Pancreas (tissue), 10 donors: ENCODE results near the gene FMNL1. TPM values are rescaled to one million over a fixed set of nuclear protein-coding genes. Genes with fewer than 3 reads are reported as not detected.

Experiments
- ATAC-seq, 4 donors: fragments of 200-7000 bp; cut with Tn5 transposase; one replicate each; pipeline versions ENCODE4 v1.8.0 to v1.9.1; 2020; ENCODE audit warnings: mild to moderate bottlenecking in 4 of 4, moderate library complexity in 4 of 4
- DNase-seq, 6 donors: peaks; one replicate each; pipeline ENCODE4 v3.0.0-alpha.2; 2020
- FAIRE-seq: peaks from 2 replicates; lab custom pipeline; 2012; peaks lifted over from hg19 to GRCh38; lab: Jason Lieb, UNC
- H3K27ac ChIP-seq, 4 donors: fragments of 200-600 bp; sonication (generic); 1 replicate in 3 of 4; 2 replicates in 1 of 4; pipeline versions ENCODE4 v1.5.0 to v1.8.0; 2020
- H3K27me3 ChIP-seq, 4 donors: fragments of 200-600 bp; one replicate each; pipeline ENCODE4 v1.8.0; 2021
- H3K36me3 ChIP-seq, 3 donors: fragments of 200-600 bp; sonication (generic) in 1 of 3; one replicate each; pipeline versions ENCODE4 v1.5.0 to v1.8.0; 2020 to 2021
- H3K4me1 ChIP-seq, 3 donors: fragments of 200-600 bp; one replicate each; pipeline ENCODE4 v1.8.0; 2021
- H3K4me3 ChIP-seq, 4 donors: fragments of 200-600 bp; sonication (generic) in 2 of 4; one replicate each; pipeline versions ENCODE4 v1.5.0 to v1.8.0; 2020 to 2021
- H3K9me3 ChIP-seq, 4 donors: fragments of 200-600 bp; one replicate each; pipeline ENCODE4 v1.8.0; 2021
- CTCF ChIP-seq, 4 donors: fragments of 200-600 bp; sonication (generic) in 3 of 4; IDR thresholded peaks; one replicate each; pipeline versions ENCODE4 v1.5.0 to v1.8.0; 2021; ENCODE audit warnings: antibody characterized with exemption in 4 of 4
- WGBS, 2 donors: extraction: QIAGEN DNeasy Blood & Tissue Kit; methylation state at CpG; one replicate each; pipeline ENCODE4 v1.1.7; 2013; 5-methylcytosine and 5-hydroxymethylcytosine counted together
- intact Hi-C, 3 donors: fragments of 100-400 bp; cut with DNase I; formaldehyde crosslinking; loops; one replicate each; pipeline versions ENCODE4 v1.11.1 to v1.14.2; 2022
- polyA plus RNA-seq, 2 donors: library from polyadenylated mRNA; stranded (reverse); fragments of 200-250 nt; gene quantifications; one replicate each; pipeline ENCODE4 v1.2.3, GENCODE V29; 2013
- total RNA-seq, 6 donors: library from RNA; stranded (reverse); fragmentation: NEBNext Ultra II Directional in 4 of 6; extraction: Animal tissue kit (Norgen Biotek cat#: 25700) in 4 of 6; gene quantifications; one replicate each; pipeline versions ENCODE4 v1.2.1 to v1.2.4, GENCODE V29; 2021 to 2023
- donor health status: healthy with polysubstance abuse.
- donor health status: DM: no; HTN: no; CAD: no; lungs with moderate emphysema.
- donor health status: DM: no; HTN: no; CAD: no.
- donor health status: control.
- donor health status: control.
- donor health status: Bipolar disorder and iron deficiency.
- donor health status: DM: yes; HTN: yes; CAD: no.
- donor health status: DM: no; HTN: no; CAD: no.
- donor health status: DM: no; HTN: no; CAD: no.
- donor health status: DM: yes; HTN: yes; CAD: no.

The FMNL1 gene
- total RNA-seq (10 to 100 TPM in 2 of 6 donors, 1 to 10 TPM in 4; 1.9 to 22.1 (median 4.6) TPM), polyA plus RNA-seq (1 to 10 TPM; 5.2 to 7.0 TPM)

- TF ChIP-seq CTCF (IDR thresholded peaks at IDR 0.05) = no peak
- no peaks in the 10 kb centered on the region for H3K9me3 ChIP-seq
- peak in 1 of 6 donors; percentile 72 for DNase-seq
- H3K27me3 ChIP-seq = no peaks in the 10 kb centered on the region
- intact Hi-C loops = loop anchor here in 2 of 3 donors (5.0 to 10.0 kb wide), 2 partner anchors 166 to 603 kb away; no protein-coding TSS in a partner anchor
- ATAC-seq = peak in 3 of 4 donors; percentile 15 to 58 (median 32)
- WGBS, 2 donors = 4 to 6% methylated on average over 40 to 98 of the region's 98 CpGs
- H3K27ac ChIP-seq = peak within 1 kb of the TSS in 1 of 4 donors; percentile 23
- H3K4me3 ChIP-seq = peak within 1 kb of the TSS; percentile 45 to 61 (median 58)
- H3K4me1 ChIP-seq = peaks cover 0 to 5% (median 0%) of the 10 kb centered on the region in 3 donors
- no peak for FAIRE-seq
- no peaks in the 10 kb centered on the region for H3K36me3 ChIP-seq
These were observed at the start of gene FMNL1 for GRCh38 chr17:45221081-45222013. Gene FMNL1 (plus strand): TSS chr17:45221885. CDS start chr17:45222125, 240 bp downstream.

GRCh38 chr17:45172232-45172540 lies 49.5 kb upstream of the FMNL1 start:
- no peaks in the 10 kb centered on the region for H3K27me3 ChIP-seq
- 73 to 82% methylated on average over 5 of the region's 5 CpGs for WGBS, 2 donors
- no peaks in the 10 kb centered on the region for H3K9me3 ChIP-seq
- ATAC-seq (peak in 1 of 4 donors; percentile 1), DNase-seq (no peak), FAIRE-seq (no peak)
- peak overlapping the region in 1 of 4 donors; percentile 38 for H3K4me3 ChIP-seq
- H3K4me1 ChIP-seq = peaks cover 5 to 16% (median 10%) of the 10 kb centered on the region in 3 donors
- no peak for TF ChIP-seq CTCF (IDR thresholded peaks at IDR 0.05)
- peak overlapping the region; percentile 70 to 92 (median 76) for H3K27ac ChIP-seq
- intact Hi-C loops = no loop called here
- no peaks in the 10 kb centered on the region for H3K36me3 ChIP-seq

GRCh38 chr17:45172541-45173286 lies 49.0 kb upstream of the FMNL1 start:
- peak; percentile 84 to 92 (median 87) for ATAC-seq
- H3K27ac ChIP-seq = peak overlapping the region; percentile 70 to 92 (median 76)

GRCh38 chr17:45175759-45176115 lies 45.9 kb upstream of the FMNL1 start:
- no peak for ATAC-seq
- TF ChIP-seq CTCF (IDR thresholded peaks at IDR 0.05) = no peak
- intact Hi-C loops = no loop called here
- Histone ChIP-seq H3K9me3 (no peaks in the 10 kb centered on the region), H3K4me3 (no peak overlapping the region), H3K4me1 (peaks cover 5 to 16% (median 10%) of the 10 kb centered on the region in 3 donors), H3K27ac (no peak overlapping the region), H3K27me3 (no peaks in the 10 kb centered on the region), H3K36me3 (no peaks in the 10 kb centered on the region)
- DNase-seq = no peak
- WGBS, 2 donors = 83 to 87% methylated on average over 3 of the region's 3 CpGs
- FAIRE-seq = no peak

More at GRCh38 chr17:45172541-45173286, 49.0 kb upstream of the FMNL1 start:
- FAIRE-seq (no peak), DNase-seq (peak; percentile 75 to 91 (median 85))
- TF ChIP-seq CTCF (IDR thresholded peaks at IDR 0.05) = no peak
- no peaks in the 10 kb centered on the region for H3K9me3 ChIP-seq
- intact Hi-C loops = no loop called here
- H3K4me1 ChIP-seq = peaks cover 5 to 16% (median 10%) of the 10 kb centered on the region in 3 donors
- peak overlapping the region in 2 of 4 donors; percentile 35 to 38 for H3K4me3 ChIP-seq
- WGBS, 2 donors = 10 to 16% methylated on average over 10 of the region's 10 CpGs
- no peaks in the 10 kb centered on the region for H3K36me3 ChIP-seq
- no peaks in the 10 kb centered on the region for H3K27me3 ChIP-seq
